Glutamatergic neuron (in vitro differentiated cells): ENCODE measurements around the gene GABPB1. TPM values are rescaled to one million over a fixed set of nuclear protein-coding genes. Genes with fewer than 3 reads are reported as not detected.

Experiments used
- DNase-seq: peaks from one replicate; pipeline ENCODE4 v3.0.0; 2022
- H3K27ac Mint-ChIP-seq: one replicate; pipeline ENCODE4 v1.8.0; 2020; ENCODE audit warnings: mild to moderate bottlenecking, mixed read lengths, inconsistent platforms; ENCODE audit not compliant: unreplicated experiment
- H3K27me3 Mint-ChIP-seq: one replicate; pipeline ENCODE4 v1.8.0; 2020; ENCODE audit warnings: mild to moderate bottlenecking, moderate library complexity, mixed read lengths, inconsistent platforms; ENCODE audit not compliant: unreplicated experiment
- H3K36me3 Mint-ChIP-seq: one replicate; pipeline ENCODE4 v1.8.0; 2020; ENCODE audit warnings: mild to moderate bottlenecking, mixed read lengths, inconsistent platforms; ENCODE audit not compliant: unreplicated experiment
- H3K4me1 Mint-ChIP-seq: one replicate; pipeline ENCODE4 v1.8.0; 2020; ENCODE audit warnings: mild to moderate bottlenecking, low read depth, mixed read lengths, inconsistent platforms; ENCODE audit not compliant: unreplicated experiment
- H3K4me3 Mint-ChIP-seq: one replicate; pipeline ENCODE4 v1.8.0; 2020; ENCODE audit warnings: mild to moderate bottlenecking, mixed read lengths, inconsistent platforms; ENCODE audit not compliant: unreplicated experiment
- H3K9me3 Mint-ChIP-seq: one replicate; pipeline ENCODE4 v1.8.0; 2020; ENCODE audit warnings: mild to moderate bottlenecking, moderate library complexity, mixed read lengths, inconsistent platforms; ENCODE audit not compliant: unreplicated experiment
- total RNA-seq: library from RNA; stranded (reverse); fragmentation: NEBNext Ultra II Directional; extraction: Animal tissue kit (Norgen Biotek cat#: 25700); gene quantifications from one replicate; pipeline ENCODE4 v1.2.1, GENCODE V29; 2021; ENCODE audit not compliant: unreplicated experiment
- TF ChIP-seq, protein P1 (sequence below): fragments of 200-600 bp; sonication (generic); IDR thresholded peaks from one replicate; pipeline ENCODE4 v1.5.0; 2021; ENCODE audit not compliant: partially characterized antibody, unreplicated experiment

Gene GABPB1
- total RNA-seq, 1 donor from 2014 or later: 23.9 TPM

DNA sequence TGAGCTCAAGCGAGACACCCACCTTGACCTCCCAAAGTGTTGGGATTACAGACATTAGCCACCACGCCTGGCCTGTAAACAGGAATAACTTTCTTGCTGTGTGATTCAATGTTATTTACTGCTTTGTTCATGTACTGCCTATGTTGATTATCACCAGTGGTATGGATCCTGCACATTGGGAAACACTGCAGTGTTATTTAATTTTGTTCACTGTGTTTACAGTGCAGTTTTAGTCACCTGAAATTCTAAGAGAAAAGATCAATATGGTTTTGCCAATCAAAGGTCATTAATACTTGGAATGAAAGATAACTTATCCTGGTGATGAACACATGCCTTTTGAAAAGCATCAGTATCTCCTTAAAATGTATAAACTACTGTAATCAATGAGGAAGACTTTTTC is 8.6 kb upstream of the GABPB1 start:
- no peaks in the 10 kb centered on the region for H3K9me3 Mint-ChIP-seq
- no peak overlapping the region for H3K4me3 Mint-ChIP-seq
- no peak for DNase-seq
- TF ChIP-seq, protein P1, sequence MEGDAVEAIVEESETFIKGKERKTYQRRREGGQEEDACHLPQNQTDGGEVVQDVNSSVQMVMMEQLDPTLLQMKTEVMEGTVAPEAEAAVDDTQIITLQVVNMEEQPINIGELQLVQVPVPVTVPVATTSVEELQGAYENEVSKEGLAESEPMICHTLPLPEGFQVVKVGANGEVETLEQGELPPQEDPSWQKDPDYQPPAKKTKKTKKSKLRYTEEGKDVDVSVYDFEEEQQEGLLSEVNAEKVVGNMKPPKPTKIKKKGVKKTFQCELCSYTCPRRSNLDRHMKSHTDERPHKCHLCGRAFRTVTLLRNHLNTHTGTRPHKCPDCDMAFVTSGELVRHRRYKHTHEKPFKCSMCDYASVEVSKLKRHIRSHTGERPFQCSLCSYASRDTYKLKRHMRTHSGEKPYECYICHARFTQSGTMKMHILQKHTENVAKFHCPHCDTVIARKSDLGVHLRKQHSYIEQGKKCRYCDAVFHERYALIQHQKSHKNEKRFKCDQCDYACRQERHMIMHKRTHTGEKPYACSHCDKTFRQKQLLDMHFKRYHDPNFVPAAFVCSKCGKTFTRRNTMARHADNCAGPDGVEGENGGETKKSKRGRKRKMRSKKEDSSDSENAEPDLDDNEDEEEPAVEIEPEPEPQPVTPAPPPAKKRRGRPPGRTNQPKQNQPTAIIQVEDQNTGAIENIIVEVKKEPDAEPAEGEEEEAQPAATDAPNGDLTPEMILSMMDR: no peak
- no peaks in the 10 kb centered on the region for H3K4me1 Mint-ChIP-seq
- H3K27me3 Mint-ChIP-seq: no peaks in the 10 kb centered on the region
- no peak overlapping the region for H3K27ac Mint-ChIP-seq
- no peaks in the 10 kb centered on the region for H3K36me3 Mint-ChIP-seq

- peaks cover 2% of the 10 kb centered on the region for H3K9me3 Mint-ChIP-seq
- H3K27me3 Mint-ChIP-seq: peaks cover 2% of the 10 kb centered on the region
- H3K27ac Mint-ChIP-seq: no peak overlapping the region
- no peak overlapping the region for H3K4me3 Mint-ChIP-seq
- peaks cover 2% of the 10 kb centered on the region for H3K36me3 Mint-ChIP-seq
- DNase-seq: no peak
- TF ChIP-seq, protein P1: no peak
- H3K4me1 Mint-ChIP-seq: peaks cover 4% of the 10 kb centered on the region
These were observed 6.8 kb upstream of the GABPB1 start for GRCh38 chr15:50361756-50362155.

DNA sequence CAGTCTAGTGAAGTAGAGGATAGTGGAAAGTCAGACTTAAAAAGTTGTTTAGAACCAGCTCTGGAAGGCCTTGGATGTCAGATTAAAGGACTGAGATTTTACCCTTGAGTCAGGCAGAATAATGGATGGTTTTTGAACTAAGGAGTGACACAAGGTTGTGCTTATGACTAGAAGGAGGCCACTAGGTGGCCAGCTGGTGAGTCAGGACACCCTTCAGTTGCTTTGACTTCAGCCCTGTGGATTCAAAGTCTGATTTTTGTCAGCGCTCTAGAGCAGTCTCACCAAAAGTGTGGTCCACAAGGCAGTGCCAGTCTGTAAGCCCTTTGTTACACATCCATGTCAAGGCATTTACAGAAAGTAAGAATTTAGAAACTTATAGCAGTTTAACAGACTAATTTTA is 3.8 kb upstream of the GABPB1 start:
- H3K27me3 Mint-ChIP-seq: peaks cover 9% of the 10 kb centered on the region
- no peak for DNase-seq
- peaks cover 15% of the 10 kb centered on the region for H3K9me3 Mint-ChIP-seq
- no peak overlapping the region for H3K27ac Mint-ChIP-seq
- TF ChIP-seq, protein P1: no peak
- H3K4me3 Mint-ChIP-seq: no peak overlapping the region
- peaks cover 5% of the 10 kb centered on the region for H3K36me3 Mint-ChIP-seq
- peaks cover 10% of the 10 kb centered on the region for H3K4me1 Mint-ChIP-seq

DNA sequence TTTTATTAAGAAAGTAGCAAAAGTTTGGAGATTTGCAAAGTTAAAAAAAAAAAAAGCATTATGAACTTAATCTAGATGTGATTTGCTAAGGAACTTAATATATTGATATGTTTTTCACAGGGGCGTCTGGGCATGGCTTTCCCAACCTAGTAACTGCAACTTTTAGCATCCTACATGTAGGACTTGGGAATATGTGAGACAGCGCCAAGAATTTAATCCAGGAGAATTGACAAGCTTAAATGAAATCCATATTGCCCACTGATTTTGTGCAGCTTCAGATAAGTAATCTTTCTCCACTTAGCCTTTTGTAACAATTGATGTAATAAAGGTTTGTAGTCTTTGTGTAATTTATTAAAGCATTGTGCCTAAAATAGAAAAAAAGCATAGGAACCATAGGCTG is 982 bp upstream of the GABPB1 start:
- Mint-ChIP-seq H3K27ac (peak overlapping the region; percentile 100), H3K4me3 (peak overlapping the region; percentile 98), H3K9me3 (peaks cover 20% of the 10 kb centered on the region), H3K36me3 (peaks cover 9% of the 10 kb centered on the region), H3K27me3 (peaks cover 18% of the 10 kb centered on the region), H3K4me1 (peaks cover 17% of the 10 kb centered on the region)
- no peak for DNase-seq
- TF ChIP-seq, protein P1: no peak

DNA sequence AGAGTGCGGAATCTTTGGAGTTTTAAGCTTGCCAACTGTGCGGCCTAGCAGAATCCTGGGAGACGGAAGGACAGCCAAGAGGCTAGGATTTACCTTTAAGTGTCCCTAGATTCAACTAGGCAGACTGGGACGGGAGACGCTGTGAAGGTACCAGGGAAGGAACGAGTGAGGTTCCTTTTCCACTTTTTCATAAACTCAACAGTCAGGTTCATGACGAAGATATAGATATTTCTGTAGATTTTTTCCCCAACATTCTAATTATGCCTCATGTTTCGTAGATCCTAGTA is 564 bp upstream of the GABPB1 start:
- Mint-ChIP-seq H3K36me3 (peaks cover 9% of the 10 kb centered on the region), H3K4me1 (peaks cover 17% of the 10 kb centered on the region), H3K4me3 (peak overlapping the region; percentile 98), H3K27me3 (peaks cover 18% of the 10 kb centered on the region), H3K9me3 (peaks cover 20% of the 10 kb centered on the region), H3K27ac (peak overlapping the region; percentile 100)
- TF ChIP-seq, protein P1: no peak
- no peak for DNase-seq
